Measurements from ENCODE around the gene HIP1R. TPM values are rescaled to one million over a fixed set of nuclear protein-coding genes. Genes with fewer than 3 reads are reported as not detected.
A peak's percentile ranks its signal among the peaks of the same experiment; 100 is the strongest.

HIP1R gene
- total RNA-seq, 1 experiment from 2014 or later, result 234 TPM

- intact Hi-C loops (cut with micrococcal nuclease; ENCODE audit: unreplicated experiment), result no loop called here
- no peaks in the 10 kb centered on the region for H3K9me3 Mint-ChIP-seq (ENCODE audit: low read depth, unreplicated experiment)
- peaks cover 97% of the 10 kb centered on the region for H3K36me3 Mint-ChIP-seq (ENCODE audit: insufficient read depth, unreplicated experiment)
- no peak for TF ChIP-seq CTCF (IDR thresholded peaks at IDR 0.05; ENCODE audit: unreplicated experiment)
- peak overlapping the region; percentile 84 for H3K27ac Mint-ChIP-seq (ENCODE audit: unreplicated experiment)
- no peak for DNase-seq
- H3K4me1 Mint-ChIP-seq (ENCODE audit: low read depth, unreplicated experiment), result peaks cover 28% of the 10 kb centered on the region
- no TSS peak for BruUV-seq (replicated peaks)
- CTCF ChIA-PET, result interaction anchor here (0.5 to 1.3 kb wide), 3 partner anchors 27 to 48 kb away, joined by 3 to 4 read pairs (median 3); partner anchors contain the start of gene VPS37B
- H3K4me3 Mint-ChIP-seq (ENCODE audit: low read depth, unreplicated experiment), result no peak overlapping the region
- H3K27me3 Mint-ChIP-seq (ENCODE audit: unreplicated experiment), result no peaks in the 10 kb centered on the region
These were observed 32.6 kb downstream of the HIP1R start for GRCh38 chr12:122867691-122868461.

- intact Hi-C loops (cut with micrococcal nuclease; ENCODE audit: unreplicated experiment), result no loop called here
- no peak for TF ChIP-seq CTCF (IDR thresholded peaks at IDR 0.05; ENCODE audit: unreplicated experiment)
- H3K36me3 Mint-ChIP-seq (ENCODE audit: insufficient read depth, unreplicated experiment), result peaks cover 97% of the 10 kb centered on the region
- DNase-seq, result no peak
- no peaks in the 10 kb centered on the region for H3K27me3 Mint-ChIP-seq (ENCODE audit: unreplicated experiment)
- no peaks in the 10 kb centered on the region for H3K9me3 Mint-ChIP-seq (ENCODE audit: low read depth, unreplicated experiment)
- H3K27ac Mint-ChIP-seq (ENCODE audit: unreplicated experiment), result peak overlapping the region; percentile 77
- peaks cover 30% of the 10 kb centered on the region for H3K4me1 Mint-ChIP-seq (ENCODE audit: low read depth, unreplicated experiment)
- CTCF ChIA-PET, result no interaction called here
- no peak overlapping the region for H3K4me3 Mint-ChIP-seq (ENCODE audit: low read depth, unreplicated experiment)
- BruUV-seq (replicated peaks), result no TSS peak
These were observed 33.4 kb downstream of the HIP1R start for GRCh38 chr12:122868471-122869177.

GRCh38 chr12:122869207-122869973 is 34.1 kb downstream of the HIP1R start:
- DNase-seq, result no peak
- TF ChIP-seq CTCF (IDR thresholded peaks at IDR 0.05; ENCODE audit: unreplicated experiment), result no peak
- BruUV-seq (replicated peaks), result no TSS peak
- CTCF ChIA-PET, result interaction anchor here (0.7 to 1.1 kb wide), 3 partner anchors 19 to 903 kb away, joined by 3 to 7 read pairs (median 4); no protein-coding TSS in a partner anchor
- H3K27ac Mint-ChIP-seq (ENCODE audit: unreplicated experiment), result peak overlapping the region; percentile 77
- no peaks in the 10 kb centered on the region for H3K9me3 Mint-ChIP-seq (ENCODE audit: low read depth, unreplicated experiment)
- peaks cover 99% of the 10 kb centered on the region for H3K36me3 Mint-ChIP-seq (ENCODE audit: insufficient read depth, unreplicated experiment)
- no peak overlapping the region for H3K4me3 Mint-ChIP-seq (ENCODE audit: low read depth, unreplicated experiment)
- no peaks in the 10 kb centered on the region for H3K27me3 Mint-ChIP-seq (ENCODE audit: unreplicated experiment)
- intact Hi-C loops (cut with micrococcal nuclease; ENCODE audit: unreplicated experiment), result no loop called here
- peaks cover 38% of the 10 kb centered on the region for H3K4me1 Mint-ChIP-seq (ENCODE audit: low read depth, unreplicated experiment)

- BruUV-seq (replicated peaks), result no TSS peak
- H3K4me3 Mint-ChIP-seq (ENCODE audit: low read depth, unreplicated experiment), result peak overlapping the region; percentile 64
- CTCF ChIA-PET, result interaction anchor here (0.6 to 1.1 kb wide), 5 partner anchors 10 to 135 kb away, joined by 3 to 6 read pairs (median 3); no protein-coding TSS in a partner anchor
- no peak for TF ChIP-seq CTCF (IDR thresholded peaks at IDR 0.05; ENCODE audit: unreplicated experiment)
- no peaks in the 10 kb centered on the region for H3K9me3 Mint-ChIP-seq (ENCODE audit: low read depth, unreplicated experiment)
- H3K4me1 Mint-ChIP-seq (ENCODE audit: low read depth, unreplicated experiment), result peaks cover 40% of the 10 kb centered on the region
- H3K36me3 Mint-ChIP-seq (ENCODE audit: insufficient read depth, unreplicated experiment), result peaks cover 90% of the 10 kb centered on the region
- H3K27ac Mint-ChIP-seq (ENCODE audit: unreplicated experiment), result no peak overlapping the region
- H3K27me3 Mint-ChIP-seq (ENCODE audit: unreplicated experiment), result no peaks in the 10 kb centered on the region
- intact Hi-C loops (cut with micrococcal nuclease; ENCODE audit: unreplicated experiment), result loop anchor here (5.0 kb wide), 1 partner anchor 82 kb away; no protein-coding TSS in a partner anchor
- DNase-seq, result no peak
These were observed 35.0 kb downstream of the HIP1R start for GRCh38 chr12:122870163-122870842.

Measured in Calu3 (cell line).